Upper lobe of left lung (tissue), 4 donors: ENCODE results near the gene ATRNL1.

Experiments used
- EP300 ChIP-seq, 4 donors: sonication (generic); formaldehyde crosslinking; IDR thresholded peaks; one replicate each; pipeline ENCODE4 v1.5.1; 2017; ENCODE audit warnings: antibody characterized with exemption in 4 of 4, control low read depth in 2 of 4
- POLR2A ChIP-seq, 4 donors: fragments of 450-650 bp; IDR thresholded peaks; one replicate each; pipeline ENCODE4 v1.5.1; 2016 to 2017; ENCODE audit warnings: antibody characterized with exemption in 4 of 4, mild to moderate bottlenecking in 2 of 4
- POLR2AphosphoS5 ChIP-seq, 2 donors: sonication (generic); formaldehyde crosslinking; IDR thresholded peaks; one replicate each; pipeline ENCODE4 v1.5.1; 2017; ENCODE audit warnings: antibody characterized with exemption in 2 of 2
- TF ChIP-seq, protein P1 (sequence below), 6 experiments: fragments of 450-650 bp in 4 of 6; fragments of 200-600 bp in 2 of 6; sonication (generic) in 2 of 6; IDR thresholded peaks; one replicate each; pipeline ENCODE4 v1.5.1; 2016 to 2019; ENCODE audit warnings: antibody characterized with exemption in 6 of 6

GRCh38 chr10:115117301-115117700 lies 24.1 kb downstream of the ATRNL1 start:
- TF ChIP-seq, protein P1, sequence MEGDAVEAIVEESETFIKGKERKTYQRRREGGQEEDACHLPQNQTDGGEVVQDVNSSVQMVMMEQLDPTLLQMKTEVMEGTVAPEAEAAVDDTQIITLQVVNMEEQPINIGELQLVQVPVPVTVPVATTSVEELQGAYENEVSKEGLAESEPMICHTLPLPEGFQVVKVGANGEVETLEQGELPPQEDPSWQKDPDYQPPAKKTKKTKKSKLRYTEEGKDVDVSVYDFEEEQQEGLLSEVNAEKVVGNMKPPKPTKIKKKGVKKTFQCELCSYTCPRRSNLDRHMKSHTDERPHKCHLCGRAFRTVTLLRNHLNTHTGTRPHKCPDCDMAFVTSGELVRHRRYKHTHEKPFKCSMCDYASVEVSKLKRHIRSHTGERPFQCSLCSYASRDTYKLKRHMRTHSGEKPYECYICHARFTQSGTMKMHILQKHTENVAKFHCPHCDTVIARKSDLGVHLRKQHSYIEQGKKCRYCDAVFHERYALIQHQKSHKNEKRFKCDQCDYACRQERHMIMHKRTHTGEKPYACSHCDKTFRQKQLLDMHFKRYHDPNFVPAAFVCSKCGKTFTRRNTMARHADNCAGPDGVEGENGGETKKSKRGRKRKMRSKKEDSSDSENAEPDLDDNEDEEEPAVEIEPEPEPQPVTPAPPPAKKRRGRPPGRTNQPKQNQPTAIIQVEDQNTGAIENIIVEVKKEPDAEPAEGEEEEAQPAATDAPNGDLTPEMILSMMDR (IDR thresholded peaks at IDR 0.05): no peak
- TF ChIP-seq EP300 (IDR thresholded peaks at IDR 0.05): no peak
- TF ChIP-seq POLR2AphosphoS5 (IDR thresholded peaks at IDR 0.05): no peak
- no peak for TF ChIP-seq POLR2A (IDR thresholded peaks at IDR 0.05)
